Right lung (tissue), 5 donors: Measurements from ENCODE around the gene FOSL2. TPM values are rescaled to one million over a fixed set of nuclear protein-coding genes. Genes with fewer than 3 reads are reported as not detected.

Source experiments
- polyA plus RNA-seq, 5 donors: library from polyadenylated mRNA; unstranded; fragments of 120-200 nt; gene quantifications; one replicate each; pipeline versions ENCODE4 v1.2.1 to v1.2.3, GENCODE V29; 2013; ENCODE audit warnings: inconsistent platforms in 1 of 5, low replicate concordance in 1 of 5; ENCODE audit not compliant: insufficient read length in 5 of 5, insufficient read depth in 1 of 5

Gene FOSL2
- polyA plus RNA-seq, 5 donors, result 10.2 to 14.3 (median 12.7) TPM

Other genes starting within 250 kb of the FOSL2 start
- 1 to 10 TPM; 1.2 to 2.1 (median 1.7) TPM for gene PLB1, start 103.2 kb downstream of the FOSL2 start, polyA plus RNA-seq